Neutrophil (primary cell): Measurements from ENCODE around the gene SLC39A5.
A peak's percentile ranks its signal among the peaks of the same experiment; 100 is the strongest.

Experiments used
- H3K27ac ChIP-seq: fragments of 200-600 bp; sonication (generic); 2 replicates; pipeline ENCODE4 v1.5.1; 2016; ENCODE audit warnings: mild to moderate bottlenecking, moderate library complexity
- H3K27me3 ChIP-seq: fragments of 200-600 bp; sonication (generic); 2 replicates; pipeline ENCODE4 v1.6.0; 2016; ENCODE audit warnings: mild to moderate bottlenecking
- H3K36me3 ChIP-seq: fragments of 200-600 bp; sonication (generic); 2 replicates; pipeline ENCODE4 v1.5.1; 2017
- H3K4me1 ChIP-seq, 2 experiments: fragments of 200-600 bp in 1 of 2; sonication (generic) in 1 of 2; 1 replicate in 1 of 2; 2 replicates in 1 of 2; pipeline versions ENCODE4 v1.5.1 to v1.6.1; 2013 to 2016; ENCODE audit warnings: low read depth in 1 of 2, low read length in 1 of 2, mild to moderate bottlenecking in 1 of 2, moderate library complexity in 1 of 2; ENCODE audit not compliant: control insufficient read depth in 1 of 2, insufficient read depth in 1 of 2
- H3K4me3 ChIP-seq, 2 experiments: fragments of 200-600 bp in 1 of 2; sonication (generic) in 1 of 2; 1 replicate in 1 of 2; 2 replicates in 1 of 2; pipeline ENCODE4 v1.5.1; 2013 to 2016; ENCODE audit warnings: low read depth in 1 of 2, low read length in 1 of 2, mild to moderate bottlenecking in 1 of 2, moderate library complexity in 1 of 2
- H3K9me3 ChIP-seq: fragments of 200-600 bp; sonication (generic); 2 replicates; pipeline ENCODE4 v1.5.1; 2016
- TF ChIP-seq, protein P1 (sequence below): fragments of 200-600 bp; sonication (generic); IDR thresholded peaks from 2 replicates; pipeline ENCODE4 v1.5.1; 2016; ENCODE audit warnings: antibody characterized with exemption

The SLC39A5 gene

DNA sequence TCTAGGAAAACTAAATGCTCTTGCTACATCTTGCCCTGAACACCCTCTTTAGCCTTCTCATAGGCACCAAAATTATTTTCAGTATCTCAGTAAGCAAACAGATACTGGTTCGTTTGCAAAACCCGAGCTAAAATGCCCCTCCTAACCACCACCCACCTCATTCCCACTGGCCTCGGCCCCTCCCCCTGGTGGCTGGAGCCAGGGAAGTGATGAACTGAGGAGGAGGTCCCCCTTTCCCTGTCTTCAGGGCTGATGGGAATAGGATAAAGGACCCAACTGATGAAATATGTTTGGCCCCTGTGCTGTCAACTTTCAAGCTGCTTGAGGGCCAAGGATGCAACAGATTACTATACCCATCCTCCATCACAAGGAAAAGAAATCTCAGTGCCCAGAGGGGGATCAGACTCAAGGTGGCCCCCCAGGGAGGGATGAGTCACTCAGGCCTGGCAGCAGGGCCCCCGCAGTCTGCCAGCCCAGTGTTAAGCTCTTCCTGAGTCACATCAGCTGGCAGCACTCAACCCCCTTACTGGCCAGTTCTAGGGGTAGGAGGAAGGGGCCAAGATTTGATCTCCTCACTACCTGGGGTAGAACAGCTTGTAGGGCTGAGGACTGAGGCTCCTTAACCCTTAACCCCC, 26.6 kb downstream of the SLC39A5 start:
- no peaks in the 10 kb centered on the region for H3K27me3 ChIP-seq
- no peaks in the 10 kb centered on the region for H3K9me3 ChIP-seq
- H3K4me1 ChIP-seq: peaks cover 15 to 19% of the 10 kb centered on the region in 2 experiments
- TF ChIP-seq, protein P1, sequence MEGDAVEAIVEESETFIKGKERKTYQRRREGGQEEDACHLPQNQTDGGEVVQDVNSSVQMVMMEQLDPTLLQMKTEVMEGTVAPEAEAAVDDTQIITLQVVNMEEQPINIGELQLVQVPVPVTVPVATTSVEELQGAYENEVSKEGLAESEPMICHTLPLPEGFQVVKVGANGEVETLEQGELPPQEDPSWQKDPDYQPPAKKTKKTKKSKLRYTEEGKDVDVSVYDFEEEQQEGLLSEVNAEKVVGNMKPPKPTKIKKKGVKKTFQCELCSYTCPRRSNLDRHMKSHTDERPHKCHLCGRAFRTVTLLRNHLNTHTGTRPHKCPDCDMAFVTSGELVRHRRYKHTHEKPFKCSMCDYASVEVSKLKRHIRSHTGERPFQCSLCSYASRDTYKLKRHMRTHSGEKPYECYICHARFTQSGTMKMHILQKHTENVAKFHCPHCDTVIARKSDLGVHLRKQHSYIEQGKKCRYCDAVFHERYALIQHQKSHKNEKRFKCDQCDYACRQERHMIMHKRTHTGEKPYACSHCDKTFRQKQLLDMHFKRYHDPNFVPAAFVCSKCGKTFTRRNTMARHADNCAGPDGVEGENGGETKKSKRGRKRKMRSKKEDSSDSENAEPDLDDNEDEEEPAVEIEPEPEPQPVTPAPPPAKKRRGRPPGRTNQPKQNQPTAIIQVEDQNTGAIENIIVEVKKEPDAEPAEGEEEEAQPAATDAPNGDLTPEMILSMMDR: no peak
- H3K27ac ChIP-seq: no peak overlapping the region
- H3K36me3 ChIP-seq: peaks cover 48% of the 10 kb centered on the region
- no peak overlapping the region for H3K4me3 ChIP-seq

DNA sequence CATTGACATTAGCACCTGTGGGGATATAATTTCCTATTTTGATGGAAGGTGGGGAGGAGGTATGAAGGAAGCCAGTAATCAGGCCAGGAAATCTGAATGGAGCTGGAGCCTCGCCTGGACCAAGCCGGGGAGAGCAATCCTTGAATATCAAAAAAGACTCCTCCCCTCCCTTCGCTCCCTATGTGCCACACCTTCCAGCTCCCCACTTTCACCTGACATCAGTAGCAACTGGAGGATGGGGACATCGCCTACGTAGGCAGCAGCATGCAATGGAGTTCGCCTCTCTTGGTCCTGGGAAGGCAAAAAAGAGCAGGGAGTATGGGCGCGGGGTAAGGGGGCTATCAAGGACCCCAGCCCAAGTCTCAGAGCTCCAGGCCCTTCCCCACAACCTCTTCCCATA, 27.2 kb downstream of the SLC39A5 start:
- H3K36me3 ChIP-seq: peaks cover 42% of the 10 kb centered on the region
- H3K4me3 ChIP-seq: peak overlapping the region; percentile 73 to 96
- no peaks in the 10 kb centered on the region for H3K9me3 ChIP-seq
- H3K4me1 ChIP-seq: peaks cover 15 to 19% of the 10 kb centered on the region in 2 experiments
- no peak overlapping the region for H3K27ac ChIP-seq
- TF ChIP-seq, protein P1: no peak
- no peaks in the 10 kb centered on the region for H3K27me3 ChIP-seq

DNA sequence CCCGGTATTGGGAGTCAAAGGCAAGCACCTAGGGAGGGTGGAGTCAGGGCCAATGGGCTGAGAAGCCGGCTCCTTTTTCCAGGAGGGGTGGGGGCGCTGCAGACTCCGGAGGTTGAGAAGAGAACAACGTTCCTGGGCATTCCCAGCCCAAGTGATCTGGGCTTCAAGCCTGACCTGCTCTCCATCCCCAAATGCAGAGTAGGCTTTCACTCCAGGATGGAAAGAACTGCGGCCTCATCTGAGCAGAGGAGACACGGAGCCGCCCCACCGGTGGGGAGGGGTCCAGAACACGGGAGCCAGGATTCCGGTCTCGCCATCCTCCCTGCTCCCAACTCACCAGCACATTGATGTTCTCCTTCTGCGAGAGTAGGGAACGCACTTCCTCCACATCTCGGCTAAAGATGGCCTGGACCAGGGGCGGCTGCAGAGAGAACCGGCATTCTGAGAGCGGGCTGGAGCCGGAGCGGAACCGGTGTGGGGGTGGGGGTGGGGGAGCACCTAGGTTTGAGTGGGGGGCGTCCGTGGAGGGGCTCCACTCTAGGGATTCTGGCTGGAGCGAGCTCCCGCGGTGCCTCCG, 27.7 kb downstream of the SLC39A5 start:
- peaks cover 15 to 19% of the 10 kb centered on the region in 2 experiments for H3K4me1 ChIP-seq
- peak overlapping the region; percentile 68 for H3K27ac ChIP-seq
- peaks cover 37% of the 10 kb centered on the region for H3K36me3 ChIP-seq
- H3K9me3 ChIP-seq: no peaks in the 10 kb centered on the region
- TF ChIP-seq, protein P1: no peak
- H3K4me3 ChIP-seq: peak overlapping the region; percentile 73 to 96
- H3K27me3 ChIP-seq: no peaks in the 10 kb centered on the region

DNA sequence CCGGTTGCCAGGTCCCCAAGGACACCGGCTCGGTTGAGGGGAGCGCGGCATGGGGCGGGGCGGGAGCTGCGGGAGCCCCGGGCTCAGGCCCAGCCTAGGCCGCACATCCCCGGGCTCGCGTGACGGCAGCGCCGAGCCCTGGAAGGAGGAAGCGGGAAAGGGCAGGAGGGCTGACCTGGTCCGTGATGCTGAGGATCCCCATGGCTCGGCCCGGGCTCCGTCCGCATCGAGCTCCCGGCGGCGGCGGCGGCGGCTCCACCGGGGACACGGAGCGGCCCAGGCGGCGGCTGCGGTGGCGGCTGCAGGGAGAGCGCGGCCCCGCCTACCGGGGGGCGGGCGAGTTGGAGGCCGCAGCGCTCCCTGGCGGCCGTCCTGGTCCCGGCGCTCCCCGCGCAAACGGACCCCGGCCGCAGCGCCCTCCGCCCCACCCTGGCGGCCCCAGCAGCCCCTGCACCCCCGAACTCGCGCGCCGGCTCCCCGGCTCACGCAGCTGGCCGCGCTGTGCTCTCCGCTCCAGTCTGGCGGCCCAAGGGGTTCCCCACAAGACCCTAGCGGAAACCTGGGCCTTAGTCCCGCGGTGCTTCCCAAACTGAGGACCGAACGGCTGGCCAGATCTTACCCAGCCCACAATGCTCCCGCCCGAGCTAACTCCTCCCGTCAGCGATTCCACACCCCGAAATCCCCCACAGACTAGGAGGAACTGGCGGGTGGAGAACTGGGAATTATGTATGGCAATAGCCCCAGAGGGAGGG, 28.4 kb downstream of the SLC39A5 start, which contains the start of gene ANKRD52:
TSS of gene ANKRD52 (minus strand) at position 317 of the 752 bp plus-strand sequence. CDS start at position 202, 115 bp downstream.
- Histone ChIP-seq H3K4me1 (peaks cover 15 to 19% of the 10 kb centered on the region in 2 experiments), H3K36me3 (peaks cover 30% of the 10 kb centered on the region), H3K9me3 (no peaks in the 10 kb centered on the region), H3K27me3 (no peaks in the 10 kb centered on the region), H3K27ac (peak within 1 kb of the TSS; percentile 68), H3K4me3 (peak within 1 kb of the TSS; percentile 73 to 96)
- TF ChIP-seq, protein P1: peak; percentile 90

DNA sequence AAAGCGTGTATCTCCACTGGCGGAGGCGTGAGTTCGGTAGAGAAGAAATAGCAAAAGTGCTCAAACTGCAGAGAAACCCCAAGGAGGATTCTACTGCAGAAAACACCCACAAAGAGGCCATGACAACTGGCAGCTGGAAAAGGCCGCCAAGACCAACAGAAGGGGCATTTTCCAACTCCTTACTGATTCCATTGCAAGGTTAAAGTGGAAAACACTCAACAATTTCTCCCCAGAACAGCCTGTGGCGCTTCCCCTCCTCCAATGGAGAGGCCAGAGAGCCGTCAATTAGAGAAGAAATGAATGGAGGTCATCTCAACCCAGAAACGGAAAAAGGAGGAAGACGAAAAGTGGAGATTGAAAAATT, 29.0 kb downstream of the SLC39A5 start:
- peaks cover 15 to 19% of the 10 kb centered on the region in 2 experiments for H3K4me1 ChIP-seq
- no peaks in the 10 kb centered on the region for H3K9me3 ChIP-seq
- no peaks in the 10 kb centered on the region for H3K27me3 ChIP-seq
- TF ChIP-seq, protein P1: no peak
- H3K4me3 ChIP-seq: peak overlapping the region; percentile 73 to 96
- H3K36me3 ChIP-seq: peaks cover 25% of the 10 kb centered on the region
- peak overlapping the region; percentile 68 for H3K27ac ChIP-seq
